B cell (primary cell): Measurements from ENCODE around the gene HDGF. TPM values are rescaled to one million over a fixed set of nuclear protein-coding genes. Genes with fewer than 3 reads are reported as not detected.

Experiments
- ATAC-seq: fragments of 200-7000 bp; cut with Tn5 transposase; one replicate; pipeline ENCODE4 v1.10.0; 2021; ENCODE audit warnings: low read depth, mild to moderate bottlenecking, moderate number of reproducible peaks, moderate library complexity
- CTCF ChIA-PET: fragments of 350-600 bp; sonication (Branson Sonifier 250); formaldehyde crosslinking; loops from one replicate; lab custom pipeline; 2021; ENCODE audit warnings: antibody characterized with exemption, inconsistent platforms; lab: Charles Lee
- POLR2A ChIA-PET: fragments of 350-600 bp; sonication (Branson Sonifier 250); formaldehyde crosslinking; loops from one replicate; lab custom pipeline; 2021; ENCODE audit warnings: antibody characterized with exemption; lab: Charles Lee
- DNase-seq: peaks from one replicate; pipeline ENCODE4 v3.0.0; 2013
- H2AFZ ChIP-seq: 2 replicates; pipeline ENCODE4 v1.6.1; 2012; ENCODE audit warnings: mild to moderate bottlenecking, low read depth, low read length; ENCODE audit not compliant: insufficient read depth, poor library complexity, severe bottlenecking
- H3K27ac ChIP-seq, 2 donors: 1 replicate in 1 of 2; 2 replicates in 1 of 2; pipeline ENCODE4 v1.5.1; 2012 to 2013; ENCODE audit warnings: low read length in 2 of 2, mild to moderate bottlenecking in 2 of 2, moderate library complexity in 1 of 2
- H3K27me3 ChIP-seq, 4 experiments: fragments of 200-600 bp in 1 of 4; sonication (generic) in 1 of 4; replicated peaks in 1 of 4; 1 replicate in 2 of 4; 2 replicates in 2 of 4; pipeline versions ENCODE4 v1.6.1 to v1.7.0; 2013 to 2016; ENCODE audit warnings: low read length in 3 of 4, mild to moderate bottlenecking in 2 of 4, mixed read lengths in 1 of 4, moderate library complexity in 1 of 4; ENCODE audit not compliant: insufficient read depth in 4 of 4, control insufficient read depth in 3 of 4; ENCODE audit errors: control extremely low read depth in 1 of 4
- H3K36me3 ChIP-seq, 2 experiments: replicated peaks in 1 of 2; 1 replicate in 1 of 2; 2 replicates in 1 of 2; pipeline versions ENCODE4 v1.6.1 to v1.7.1; 2013; ENCODE audit warnings: low read length in 1 of 2; ENCODE audit not compliant: insufficient read depth in 2 of 2, control insufficient read depth in 1 of 2; ENCODE audit errors: control extremely low read depth in 1 of 2, extremely low read depth in 1 of 2
- H3K4me1 ChIP-seq, 2 donors: fragments of 200-600 bp in 1 of 2; sonication (generic) in 1 of 2; 1 replicate in 1 of 2; 2 replicates in 1 of 2; pipeline versions ENCODE4 v1.5.1 to v1.6.1; 2013 to 2017; ENCODE audit warnings: low read length in 2 of 2; ENCODE audit not compliant: control insufficient read depth in 2 of 2, insufficient read depth in 2 of 2
- H3K4me2 ChIP-seq: replicated peaks from 2 replicates; pipeline ENCODE3; 2012; ENCODE audit warnings: mild to moderate bottlenecking, low read depth, low read length; ENCODE audit not compliant: poor library complexity, severe bottlenecking
- H3K4me3 ChIP-seq, 5 experiments: fragments of 200-600 bp in 1 of 5; sonication (generic) in 1 of 5; 1 replicate in 3 of 5; 2 replicates in 2 of 5; pipeline versions ENCODE4 v1.5.1 to v1.7.0; 2011 to 2016; ENCODE audit warnings: low read length in 4 of 5, mild to moderate bottlenecking in 4 of 5, low read depth in 2 of 5, control low read depth in 1 of 5, moderate library complexity in 1 of 5; ENCODE audit not compliant: insufficient read depth in 1 of 5; ENCODE audit errors: control extremely low read depth in 1 of 5, extremely low read depth in 1 of 5
- H3K79me2 ChIP-seq: fragments of 200-600 bp; sonication (generic); one replicate; pipeline ENCODE4 v1.6.0; 2016; ENCODE audit warnings: low read length; ENCODE audit not compliant: control insufficient read depth, insufficient read depth
- H3K9ac ChIP-seq: fragments of 200-600 bp; sonication (generic); 2 replicates; pipeline ENCODE4 v1.6.1; 2017; ENCODE audit warnings: mild to moderate bottlenecking, low read length, moderate library complexity
- H3K9me3 ChIP-seq, 3 donors: one replicate each; pipeline versions ENCODE4 v1.6.1 to v1.7.1; 2013; ENCODE audit warnings: low read length in 2 of 3; ENCODE audit not compliant: control insufficient read depth in 2 of 3, insufficient read depth in 1 of 3; ENCODE audit errors: control extremely low read depth in 1 of 3
- H4K20me1 ChIP-seq: 2 replicates; pipeline ENCODE4 v1.6.0; 2012; ENCODE audit warnings: mild to moderate bottlenecking, low read length; ENCODE audit not compliant: insufficient read depth, control insufficient read depth, poor library complexity, severe bottlenecking
- H3K27ac Mint-ChIP-seq: one replicate; pipeline ENCODE4 v1.8.0; 2021; ENCODE audit warnings: mixed read lengths
- H3K27me3 Mint-ChIP-seq: one replicate; pipeline ENCODE4 v1.8.0; 2021; ENCODE audit warnings: mixed read lengths
- H3K4me1 Mint-ChIP-seq: one replicate; pipeline ENCODE4 v1.8.0; 2021; ENCODE audit warnings: mixed read lengths
- H3K4me3 Mint-ChIP-seq: one replicate; pipeline ENCODE4 v1.8.0; 2021; ENCODE audit warnings: mixed read lengths
- H3K9me3 Mint-ChIP-seq: one replicate; pipeline ENCODE4 v1.8.0; 2022; ENCODE audit warnings: mixed read lengths; ENCODE audit not compliant: insufficient read depth
- CTCF ChIP-seq: fragments of 200-600 bp; IDR thresholded peaks from one replicate; pipeline ENCODE4 v1.8.0; 2022; ENCODE audit warnings: antibody characterized with exemption, mild to moderate bottlenecking
- EZH2 ChIP-seq: IDR thresholded peaks from 2 replicates; pipeline ENCODE4 v1.6.1; 2012; ENCODE audit warnings: borderline replicate concordance, low read depth, mild to moderate bottlenecking, moderate library complexity, low read length; ENCODE audit not compliant: insufficient read depth, poor library complexity, severe bottlenecking
- WGBS: methylation state at CpG from one replicate; pipeline ENCODE4 v1.1.5; 2013; ENCODE audit warnings: missing lambda C conversion rate; ENCODE audit not compliant: insufficient coverage; 5-methylcytosine and 5-hydroxymethylcytosine counted together
- intact Hi-C: fragments of 100-400 bp; cut with micrococcal nuclease; formaldehyde crosslinking; loops from one replicate; pipeline ENCODE4 v1.10.0; 2022
- polyA plus RNA-seq: library from polyadenylated mRNA; depleted of rRNA; stranded (reverse); fragments of >200 nt; gene quantifications from 2 replicates; pipeline ENCODE4 v1.2.3, GENCODE V29; 2012
- total RNA-seq, 2 donors: library from RNA; stranded (reverse); fragments of 120-200 nt in 1 of 2; gene quantifications; 1 replicate in 1 of 2; 2 replicates in 1 of 2; pipeline versions ENCODE4 v1.2.3 to v1.2.4, GENCODE V29; 2013 to 2022

HDGF gene
- total and polyA plus RNA-seq, 2 donors (not counting 1 experiment from before 2014, with no cell fraction given), result 40.3 to 89.9 TPM

- no peak for TF ChIP-seq EZH2
- TF ChIP-seq CTCF, result no peak
- no peak overlapping the region for H3K9ac ChIP-seq
- ATAC-seq (no peak), DNase-seq (no peak)
- ChIA-PET POLR2A (no interaction called here), CTCF (interaction anchor here (1.4 to 7.6 kb wide), 3 partner anchors 16 to 33 kb away, joined by 3 to 80 read pairs (median 7); partner anchors contain the start of gene NES)
- Mint-ChIP-seq H3K4me3 (no peak overlapping the region), H3K4me1 (peaks cover 20% of the 10 kb centered on the region), H3K27me3 (no peaks in the 10 kb centered on the region), H3K27ac (no peak overlapping the region), H3K9me3 (no peaks in the 10 kb centered on the region)
- no peak overlapping the region for H3K4me3 ChIP-seq
- H3K4me2 ChIP-seq, result no peak overlapping the region
- intact Hi-C loops, result loop anchor here (5.0 kb wide), 1 partner anchor 152 kb away; the partner anchor contains the start of gene NTRK1
- H3K79me2 ChIP-seq, result no peaks in the 10 kb centered on the region
- WGBS, result 91% methylated on average over 10 of the region's 11 CpGs
- peaks cover 15 to 20% of the 10 kb centered on the region in 2 donors for H3K4me1 ChIP-seq
- peaks cover 0 to 17% (median 7%) of the 10 kb centered on the region in 4 experiments for H3K27me3 ChIP-seq
- H4K20me1 ChIP-seq, result no peaks in the 10 kb centered on the region
- H3K9me3 ChIP-seq, result no peaks in the 10 kb centered on the region
- H3K36me3 ChIP-seq, result no peaks in the 10 kb centered on the region
- H3K27ac ChIP-seq, result no peak overlapping the region
- H2AFZ ChIP-seq, result no peak overlapping the region
Measured at GRCh38 chr1:156709757-156710489, 41.6 kb downstream of the HDGF start.

GRCh38 chr1:156709031-156709430, 42.4 kb downstream of the HDGF start:
- H3K9me3 ChIP-seq, result no peaks in the 10 kb centered on the region
- Mint-ChIP-seq H3K27ac (no peak overlapping the region), H3K9me3 (no peaks in the 10 kb centered on the region), H3K4me1 (peaks cover 29% of the 10 kb centered on the region), H3K4me3 (no peak overlapping the region), H3K27me3 (peaks cover 6% of the 10 kb centered on the region)
- no peaks in the 10 kb centered on the region for H3K79me2 ChIP-seq
- H3K4me1 ChIP-seq, result peaks cover 24 to 28% of the 10 kb centered on the region in 2 donors
- H3K9ac ChIP-seq, result no peak overlapping the region
- no peak overlapping the region for H3K4me3 ChIP-seq
- H3K36me3 ChIP-seq, result no peaks in the 10 kb centered on the region
- intact Hi-C loops, result loop anchor here (5.0 kb wide), 1 partner anchor 153 kb away; the partner anchor contains the start of gene NTRK1
- H2AFZ ChIP-seq, result no peak overlapping the region
- H3K27ac ChIP-seq, result no peak overlapping the region
- no peak for TF ChIP-seq EZH2
- H3K27me3 ChIP-seq, result peaks cover under 1 to 26% (median 15%) of the 10 kb centered on the region in 4 experiments
- H4K20me1 ChIP-seq, result peaks cover 7% of the 10 kb centered on the region
- no peak for ATAC-seq
- DNase-seq, result no peak
- ChIA-PET POLR2A (no interaction called here), CTCF (interaction anchor here (1.4 to 7.6 kb wide), 2 partner anchors 19 to 32 kb away, joined by 3 to 80 read pairs; partner anchors contain the start of gene NES)
- WGBS, result 98% methylated on average over 3 of the region's 4 CpGs
- H3K4me2 ChIP-seq, result no peak overlapping the region
